GM12874 (cell line): ENCODE results near the gene ESD.

Experiments
- TF ChIP-seq, protein P1 (sequence below): IDR thresholded peaks from 2 replicates; pipeline ENCODE4 v1.5.1; 2011; ENCODE audit warnings: low read depth, mild to moderate bottlenecking, control low read depth, low read length, moderate library complexity; ENCODE audit not compliant: insufficient read depth

ESD gene

DNA sequence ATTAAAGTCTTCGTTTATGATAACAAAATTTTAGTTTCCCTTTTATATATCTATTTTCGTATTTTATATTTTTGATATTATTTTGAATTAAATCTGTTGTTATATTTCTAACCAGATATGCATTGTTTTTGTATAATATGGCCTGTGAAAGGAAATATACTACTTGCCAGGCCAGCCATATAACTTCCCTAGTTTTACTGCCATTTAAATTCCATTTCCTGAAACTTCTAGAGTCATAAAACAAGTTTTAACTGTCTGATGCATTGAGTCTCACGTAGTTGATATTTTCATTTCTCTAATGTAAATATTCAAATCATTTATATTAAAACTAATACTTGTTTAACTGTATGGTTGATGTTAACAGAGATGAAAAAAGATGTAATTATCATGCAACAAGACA lies 13.5 kb downstream of the ESD start:
- TF ChIP-seq, protein P1, sequence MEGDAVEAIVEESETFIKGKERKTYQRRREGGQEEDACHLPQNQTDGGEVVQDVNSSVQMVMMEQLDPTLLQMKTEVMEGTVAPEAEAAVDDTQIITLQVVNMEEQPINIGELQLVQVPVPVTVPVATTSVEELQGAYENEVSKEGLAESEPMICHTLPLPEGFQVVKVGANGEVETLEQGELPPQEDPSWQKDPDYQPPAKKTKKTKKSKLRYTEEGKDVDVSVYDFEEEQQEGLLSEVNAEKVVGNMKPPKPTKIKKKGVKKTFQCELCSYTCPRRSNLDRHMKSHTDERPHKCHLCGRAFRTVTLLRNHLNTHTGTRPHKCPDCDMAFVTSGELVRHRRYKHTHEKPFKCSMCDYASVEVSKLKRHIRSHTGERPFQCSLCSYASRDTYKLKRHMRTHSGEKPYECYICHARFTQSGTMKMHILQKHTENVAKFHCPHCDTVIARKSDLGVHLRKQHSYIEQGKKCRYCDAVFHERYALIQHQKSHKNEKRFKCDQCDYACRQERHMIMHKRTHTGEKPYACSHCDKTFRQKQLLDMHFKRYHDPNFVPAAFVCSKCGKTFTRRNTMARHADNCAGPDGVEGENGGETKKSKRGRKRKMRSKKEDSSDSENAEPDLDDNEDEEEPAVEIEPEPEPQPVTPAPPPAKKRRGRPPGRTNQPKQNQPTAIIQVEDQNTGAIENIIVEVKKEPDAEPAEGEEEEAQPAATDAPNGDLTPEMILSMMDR = no peak

DNA sequence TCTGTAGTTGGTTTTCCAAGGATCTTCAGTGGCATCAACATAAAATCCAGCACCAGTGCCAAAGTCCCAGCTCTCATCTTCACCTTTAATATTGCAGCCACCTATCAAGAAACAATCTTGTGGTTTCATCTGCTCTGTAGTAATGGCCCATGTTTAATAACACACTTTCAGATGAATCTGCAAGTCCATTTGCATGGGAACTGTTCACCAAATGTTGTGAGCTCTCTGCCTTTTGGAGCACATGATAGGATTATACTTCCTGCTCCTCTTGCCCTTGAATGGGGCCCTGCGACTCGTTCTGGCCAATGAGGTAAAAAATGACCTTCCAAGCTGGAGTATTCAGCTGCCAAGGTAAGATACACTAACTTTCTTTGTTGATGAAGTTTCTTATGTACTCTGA lies 14.3 kb downstream of the ESD start:
- TF ChIP-seq, protein P1 = no peak

DNA sequence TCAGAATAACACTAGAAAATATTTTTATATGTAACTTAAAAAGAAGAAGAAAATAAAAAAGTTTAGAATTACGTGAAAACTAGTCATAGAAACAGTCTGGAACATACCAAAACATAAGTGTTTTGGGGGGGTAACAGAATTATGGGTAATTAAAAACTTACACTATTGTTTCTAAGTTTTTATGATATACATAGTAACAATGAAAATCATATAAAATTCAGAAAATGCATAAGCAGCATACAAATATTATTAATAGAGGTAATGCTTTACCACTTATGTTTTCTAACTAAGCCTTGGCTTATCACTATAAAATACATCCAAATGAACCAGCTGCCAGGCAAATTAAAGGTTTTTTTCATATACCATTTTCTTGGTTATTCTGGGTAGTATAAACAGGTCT lies 14.9 kb downstream of the ESD start:
- TF ChIP-seq, protein P1 = no peak

DNA sequence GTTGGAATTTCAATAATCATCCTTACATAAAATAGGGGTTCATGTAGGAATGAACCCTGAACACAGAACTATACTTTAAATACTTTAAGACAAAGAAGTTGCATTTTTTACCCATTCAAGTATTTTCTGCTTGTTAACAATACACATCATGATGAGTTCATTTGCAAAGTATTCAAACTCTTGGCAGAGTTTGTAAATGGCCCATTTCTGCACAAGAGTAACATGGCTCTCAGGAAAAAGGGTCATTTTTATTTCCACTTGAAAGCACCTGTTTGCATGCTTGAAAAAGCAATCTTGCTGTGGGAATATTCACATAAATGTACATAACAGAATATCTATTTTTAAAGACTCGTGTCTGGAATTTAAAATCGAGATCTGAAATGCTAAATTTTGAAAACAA lies 18.1 kb downstream of the ESD start:
- TF ChIP-seq, protein P1 = no peak

DNA sequence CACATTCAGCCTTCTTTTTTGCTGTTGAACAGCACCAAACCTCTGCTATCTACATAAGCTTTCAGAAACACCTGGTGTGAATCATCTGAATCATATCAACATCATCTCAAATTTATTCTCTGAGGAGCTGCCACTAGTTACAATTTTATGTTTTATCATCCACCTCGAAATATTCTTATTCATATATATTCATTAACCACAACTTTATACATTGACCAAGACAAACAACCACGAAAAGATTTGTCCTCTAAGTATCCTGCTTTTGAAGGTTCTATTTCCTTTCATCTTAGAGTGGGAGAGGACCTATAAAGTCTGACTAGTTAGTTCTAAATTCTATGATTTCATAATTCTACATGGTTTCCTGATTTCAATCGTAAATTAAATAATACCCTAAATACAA lies 18.9 kb downstream of the ESD start:
- TF ChIP-seq, protein P1 = no peak

DNA sequence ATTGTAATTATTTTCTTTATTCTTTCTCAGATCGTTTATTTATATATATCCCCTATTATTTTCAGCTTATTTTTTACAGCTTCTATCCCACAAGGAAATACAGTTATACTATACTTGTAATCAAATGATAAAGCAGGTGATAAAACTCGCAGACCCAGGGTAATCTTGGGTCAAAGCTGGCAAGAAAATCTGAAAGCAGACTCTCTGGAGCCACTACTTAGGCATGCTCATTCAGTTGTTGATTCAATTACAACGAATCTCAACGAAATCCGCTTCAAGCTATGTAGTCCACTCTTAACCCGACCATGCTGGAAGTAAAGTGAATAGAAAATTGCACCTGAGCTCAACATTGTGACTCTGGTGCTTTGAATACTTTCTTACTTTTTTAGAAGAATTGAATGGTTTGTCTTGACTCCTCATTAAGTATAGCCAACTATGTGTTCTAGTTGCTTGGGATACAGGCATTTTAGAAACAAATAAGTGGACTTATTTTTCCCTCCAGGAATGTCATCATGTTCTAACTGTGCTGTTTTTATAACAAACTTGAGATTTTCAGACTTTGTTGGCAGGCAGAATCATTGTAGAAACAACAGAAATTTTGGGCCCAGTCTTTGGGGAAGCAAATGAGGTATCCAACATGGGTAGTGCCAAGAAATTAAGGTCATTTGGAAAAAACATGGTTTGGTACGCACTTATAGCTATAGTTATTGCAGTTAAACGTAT lies 21.4 kb downstream of the ESD start:
- TF ChIP-seq, protein P1 = no peak

DNA sequence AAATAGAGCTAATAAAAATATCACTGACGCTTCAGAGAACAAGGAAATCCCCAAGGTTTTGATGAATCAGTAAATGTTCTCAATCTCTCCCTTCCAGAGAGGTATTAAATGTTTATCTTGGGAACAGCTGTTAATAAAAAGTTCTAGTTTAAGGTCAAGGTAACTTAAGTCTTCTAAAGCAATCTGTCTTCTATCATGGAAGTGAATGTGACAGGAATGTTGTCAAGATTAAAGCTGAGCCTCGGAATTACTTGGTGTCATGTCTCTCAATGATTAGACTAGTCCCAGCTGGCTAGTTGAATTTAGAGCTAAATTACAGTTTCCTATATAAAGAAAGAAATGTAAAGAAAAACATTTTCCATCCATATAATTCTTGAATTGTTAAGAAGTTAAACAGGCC lies 23.4 kb downstream of the ESD start:
- TF ChIP-seq, protein P1 = no peak
